IPS-18a (cell line): ENCODE data around the gene DIAPH3.

ENCODE experiments used
- H3K27ac ChIP-seq: one replicate; pipeline ENCODE4 v1.5.1; 2013; ENCODE audit warnings: low read length
- H3K27me3 ChIP-seq: one replicate; pipeline ENCODE4 v1.6.1; 2013; ENCODE audit warnings: mild to moderate bottlenecking, low read length; ENCODE audit not compliant: control insufficient read depth, insufficient read depth
- H3K36me3 ChIP-seq: one replicate; pipeline ENCODE4 v1.6.1; 2013; ENCODE audit warnings: low read depth, low read length; ENCODE audit not compliant: control insufficient read depth
- H3K4me1 ChIP-seq: one replicate; pipeline ENCODE4 v1.6.1; 2013; ENCODE audit warnings: low read depth, low read length; ENCODE audit not compliant: control insufficient read depth
- H3K4me3 ChIP-seq: one replicate; pipeline ENCODE4 v1.5.1; 2013; ENCODE audit warnings: low read length
- H3K9ac ChIP-seq: one replicate; pipeline ENCODE4 v1.6.1; 2013; ENCODE audit warnings: mild to moderate bottlenecking, low read length, moderate library complexity
- H3K9me3 ChIP-seq: one replicate; pipeline ENCODE4 v1.6.1; 2013; ENCODE audit warnings: low read depth, low read length; ENCODE audit not compliant: control insufficient read depth

The DIAPH3 gene

GRCh38 chr13:59885076-59885475 is 278.7 kb downstream of the DIAPH3 start:
- Histone ChIP-seq H3K4me1 (no peaks in the 10 kb centered on the region), H3K27ac (no peak overlapping the region)

GRCh38 chr13:59883885-59884284 is 279.8 kb downstream of the DIAPH3 start:
- no peaks in the 10 kb centered on the region for H3K27me3 ChIP-seq
- H3K4me1 ChIP-seq = no peaks in the 10 kb centered on the region
- no peaks in the 10 kb centered on the region for H3K36me3 ChIP-seq
- H3K27ac ChIP-seq = no peak overlapping the region
- H3K9ac ChIP-seq = no peak overlapping the region
- no peaks in the 10 kb centered on the region for H3K9me3 ChIP-seq
- H3K4me3 ChIP-seq = no peak overlapping the region

More at GRCh38 chr13:59885076-59885475, 278.7 kb downstream of the DIAPH3 start:
- H3K4me3 ChIP-seq = no peak overlapping the region
- H3K9me3 ChIP-seq = no peaks in the 10 kb centered on the region
- no peaks in the 10 kb centered on the region for H3K27me3 ChIP-seq
- H3K36me3 ChIP-seq = no peaks in the 10 kb centered on the region
- H3K9ac ChIP-seq = no peak overlapping the region

- no peaks in the 10 kb centered on the region for H3K9me3 ChIP-seq
- no peaks in the 10 kb centered on the region for H3K4me1 ChIP-seq
- no peak overlapping the region for H3K4me3 ChIP-seq
- no peaks in the 10 kb centered on the region for H3K36me3 ChIP-seq
- H3K9ac ChIP-seq = no peak overlapping the region
- no peaks in the 10 kb centered on the region for H3K27me3 ChIP-seq
- no peak overlapping the region for H3K27ac ChIP-seq
These were observed 283.3 kb downstream of the DIAPH3 start for GRCh38 chr13:59880468-59880867.

- Histone ChIP-seq H3K9ac (no peak overlapping the region), H3K9me3 (no peaks in the 10 kb centered on the region), H3K27me3 (no peaks in the 10 kb centered on the region), H3K4me3 (no peak overlapping the region), H3K36me3 (no peaks in the 10 kb centered on the region), H3K27ac (no peak overlapping the region), H3K4me1 (no peaks in the 10 kb centered on the region)
These were observed 284.4 kb downstream of the DIAPH3 start for GRCh38 chr13:59879281-59879680.

GRCh38 chr13:59877933-59878332 is 285.8 kb downstream of the DIAPH3 start:
- no peak overlapping the region for H3K9ac ChIP-seq
- no peaks in the 10 kb centered on the region for H3K27me3 ChIP-seq
- peaks cover 4% of the 10 kb centered on the region for H3K4me1 ChIP-seq
- H3K4me3 ChIP-seq = no peak overlapping the region
- no peaks in the 10 kb centered on the region for H3K36me3 ChIP-seq
- no peak overlapping the region for H3K27ac ChIP-seq
- H3K9me3 ChIP-seq = no peaks in the 10 kb centered on the region

GRCh38 chr13:59874973-59875372 is 288.8 kb downstream of the DIAPH3 start:
- peaks cover 11% of the 10 kb centered on the region for H3K4me1 ChIP-seq
- H3K9ac ChIP-seq = no peak overlapping the region
- H3K27ac ChIP-seq = no peak overlapping the region
- no peak overlapping the region for H3K4me3 ChIP-seq
- H3K36me3 ChIP-seq = no peaks in the 10 kb centered on the region
- no peaks in the 10 kb centered on the region for H3K27me3 ChIP-seq
- no peaks in the 10 kb centered on the region for H3K9me3 ChIP-seq

- Histone ChIP-seq H3K9me3 (no peaks in the 10 kb centered on the region), H3K27me3 (no peaks in the 10 kb centered on the region), H3K4me3 (no peak overlapping the region), H3K9ac (no peak overlapping the region), H3K36me3 (no peaks in the 10 kb centered on the region), H3K4me1 (peaks cover 11% of the 10 kb centered on the region), H3K27ac (no peak overlapping the region)
These were observed 289.9 kb downstream of the DIAPH3 start for GRCh38 chr13:59873856-59874255.

- H3K4me3 ChIP-seq = no peak overlapping the region
- H3K27ac ChIP-seq = no peak overlapping the region
- H3K9ac ChIP-seq = no peak overlapping the region
- H3K9me3 ChIP-seq = no peaks in the 10 kb centered on the region
- H3K4me1 ChIP-seq = peaks cover 11% of the 10 kb centered on the region
- H3K27me3 ChIP-seq = no peaks in the 10 kb centered on the region
- H3K36me3 ChIP-seq = no peaks in the 10 kb centered on the region
These were observed 290.4 kb downstream of the DIAPH3 start for GRCh38 chr13:59873309-59873708.

GRCh38 chr13:59867867-59868266 is 295.9 kb downstream of the DIAPH3 start:
- Histone ChIP-seq H3K4me3 (no peak overlapping the region), H3K27ac (no peak overlapping the region), H3K27me3 (no peaks in the 10 kb centered on the region), H3K9ac (no peak overlapping the region), H3K9me3 (no peaks in the 10 kb centered on the region), H3K4me1 (peaks cover 6% of the 10 kb centered on the region), H3K36me3 (no peaks in the 10 kb centered on the region)

GRCh38 chr13:59865398-59865797 is 298.3 kb downstream of the DIAPH3 start:
- no peaks in the 10 kb centered on the region for H3K9me3 ChIP-seq
- no peak overlapping the region for H3K27ac ChIP-seq
- no peaks in the 10 kb centered on the region for H3K4me1 ChIP-seq
- H3K36me3 ChIP-seq = no peaks in the 10 kb centered on the region
- no peak overlapping the region for H3K4me3 ChIP-seq
- no peak overlapping the region for H3K9ac ChIP-seq
- no peaks in the 10 kb centered on the region for H3K27me3 ChIP-seq

- Histone ChIP-seq H3K27me3 (no peaks in the 10 kb centered on the region), H3K27ac (no peak overlapping the region), H3K9me3 (no peaks in the 10 kb centered on the region), H3K36me3 (no peaks in the 10 kb centered on the region), H3K9ac (no peak overlapping the region), H3K4me1 (no peaks in the 10 kb centered on the region), H3K4me3 (no peak overlapping the region)
These were observed 300.1 kb downstream of the DIAPH3 start for GRCh38 chr13:59863621-59864020.

GRCh38 chr13:59861676-59862075 is 302.1 kb downstream of the DIAPH3 start:
- Histone ChIP-seq H3K4me1 (no peaks in the 10 kb centered on the region), H3K36me3 (no peaks in the 10 kb centered on the region), H3K9ac (no peak overlapping the region), H3K27me3 (no peaks in the 10 kb centered on the region), H3K4me3 (no peak overlapping the region), H3K27ac (no peak overlapping the region), H3K9me3 (no peaks in the 10 kb centered on the region)
